Measurements from ENCODE around the gene MYO9B. TPM values are rescaled to one million over a fixed set of nuclear protein-coding genes. Genes with fewer than 3 reads are reported as not detected.

The MYO9B gene
- total and polyA plus RNA-seq, 7 donors = 24.6 to 95.0 (median 48.2) TPM

DNA sequence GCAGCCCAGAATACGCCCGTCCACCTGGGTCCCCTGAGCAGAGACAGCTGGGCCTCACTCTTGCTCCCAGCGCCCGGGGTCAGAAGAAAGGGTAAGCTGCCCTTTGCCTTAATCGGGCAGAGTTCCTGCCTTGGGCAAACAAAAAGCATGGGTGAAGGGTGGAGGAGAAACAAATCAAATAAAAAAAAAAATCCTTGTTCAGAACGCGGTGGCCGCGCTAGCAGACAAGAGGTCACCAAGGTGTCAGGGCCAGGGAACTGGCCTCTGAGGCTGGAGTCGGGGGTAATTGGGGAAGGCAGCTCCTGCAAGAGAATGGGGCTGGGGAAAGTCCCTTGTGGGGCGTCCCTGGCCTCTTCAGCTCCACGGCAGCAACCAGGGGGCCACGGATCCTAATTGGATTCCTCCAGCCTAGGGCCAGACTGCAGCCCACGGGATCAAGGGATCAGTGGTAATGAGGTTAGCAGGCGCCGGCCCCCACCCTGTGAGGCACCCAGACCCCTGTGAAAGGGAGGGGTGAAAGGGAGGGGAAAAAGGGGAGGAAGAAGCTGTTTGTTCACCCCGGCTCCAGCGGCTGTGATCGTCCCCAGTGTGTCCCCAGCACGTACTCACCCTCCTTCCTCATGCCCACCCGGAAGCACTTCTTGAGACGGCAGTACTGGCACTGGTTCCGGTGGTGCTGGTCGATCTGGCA, 164.6 kb downstream of the MYO9B start:
- H3K36me3 ChIP-seq = peaks cover 0 to 22% (median 9%) of the 10 kb centered on the region in 4 donors
- intact Hi-C loops (cut with DNase I) = no loop called here
- WGBS, 2 donors = 18 to 62% methylated on average over 24 of the region's 24 CpGs
- DNase-seq = no peak
- no peaks in the 10 kb centered on the region for H3K27me3 ChIP-seq
- H3K4me3 ChIP-seq = no peak overlapping the region
- TF ChIP-seq POLR2AphosphoS5 (IDR thresholded peaks at IDR 0.05) (no peak), POLR2A (IDR thresholded peaks at IDR 0.05) (no peak), EP300 (IDR thresholded peaks at IDR 0.05) (no peak)
- TF ChIP-seq, protein P1, sequence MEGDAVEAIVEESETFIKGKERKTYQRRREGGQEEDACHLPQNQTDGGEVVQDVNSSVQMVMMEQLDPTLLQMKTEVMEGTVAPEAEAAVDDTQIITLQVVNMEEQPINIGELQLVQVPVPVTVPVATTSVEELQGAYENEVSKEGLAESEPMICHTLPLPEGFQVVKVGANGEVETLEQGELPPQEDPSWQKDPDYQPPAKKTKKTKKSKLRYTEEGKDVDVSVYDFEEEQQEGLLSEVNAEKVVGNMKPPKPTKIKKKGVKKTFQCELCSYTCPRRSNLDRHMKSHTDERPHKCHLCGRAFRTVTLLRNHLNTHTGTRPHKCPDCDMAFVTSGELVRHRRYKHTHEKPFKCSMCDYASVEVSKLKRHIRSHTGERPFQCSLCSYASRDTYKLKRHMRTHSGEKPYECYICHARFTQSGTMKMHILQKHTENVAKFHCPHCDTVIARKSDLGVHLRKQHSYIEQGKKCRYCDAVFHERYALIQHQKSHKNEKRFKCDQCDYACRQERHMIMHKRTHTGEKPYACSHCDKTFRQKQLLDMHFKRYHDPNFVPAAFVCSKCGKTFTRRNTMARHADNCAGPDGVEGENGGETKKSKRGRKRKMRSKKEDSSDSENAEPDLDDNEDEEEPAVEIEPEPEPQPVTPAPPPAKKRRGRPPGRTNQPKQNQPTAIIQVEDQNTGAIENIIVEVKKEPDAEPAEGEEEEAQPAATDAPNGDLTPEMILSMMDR (IDR thresholded peaks at IDR 0.05) = no peak
- H3K9me3 ChIP-seq = no peaks in the 10 kb centered on the region
- H3K4me1 ChIP-seq = peaks cover 0 to 52% (median 36%) of the 10 kb centered on the region in 4 donors
- H3K27ac ChIP-seq = peak overlapping the region in 1 of 4 donors; percentile 1

DNA sequence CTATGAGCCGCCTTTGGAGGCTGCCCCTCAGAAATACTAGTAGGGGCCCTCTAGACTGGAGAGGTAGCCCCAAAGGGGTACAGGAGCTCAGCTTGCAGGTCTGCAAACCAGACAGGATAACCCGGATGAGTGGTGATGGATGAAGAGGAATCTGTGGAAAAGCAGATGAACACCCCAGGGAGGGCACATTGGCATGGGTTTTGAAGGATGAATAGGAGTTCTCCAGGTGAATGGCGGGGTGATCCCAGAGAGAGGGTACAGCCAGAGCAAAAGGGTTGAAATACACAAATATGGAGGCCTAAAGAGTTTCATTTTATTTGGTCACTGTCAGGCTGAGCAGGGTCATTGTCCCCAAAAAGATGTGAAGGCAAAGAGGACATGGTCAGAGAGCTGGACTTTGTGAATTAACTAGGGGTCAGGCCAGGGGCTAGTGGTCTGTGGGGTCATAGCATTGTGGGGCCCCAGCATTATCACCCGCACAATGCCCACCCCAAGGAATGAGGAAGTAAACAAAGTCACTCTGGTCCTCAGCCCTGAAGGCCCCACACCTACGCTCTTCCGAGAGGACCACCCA, 165.3 kb downstream of the MYO9B start:
- Histone ChIP-seq H3K4me3 (no peak overlapping the region), H3K4me1 (peaks cover 0 to 45% (median 32%) of the 10 kb centered on the region in 4 donors), H3K36me3 (peaks cover 0 to 22% (median 9%) of the 10 kb centered on the region in 4 donors), H3K27ac (peak overlapping the region in 2 of 4 donors; percentile 31 to 85), H3K27me3 (no peaks in the 10 kb centered on the region), H3K9me3 (no peaks in the 10 kb centered on the region)
- intact Hi-C loops (cut with DNase I) = no loop called here
- no peak for DNase-seq
- TF ChIP-seq, protein P1 (IDR thresholded peaks at IDR 0.05) = no peak
- no peak for TF ChIP-seq POLR2AphosphoS5 (IDR thresholded peaks at IDR 0.05)
- no peak for TF ChIP-seq EP300 (IDR thresholded peaks at IDR 0.05)
- TF ChIP-seq POLR2A (IDR thresholded peaks at IDR 0.05) = no peak
- WGBS, 2 donors = 93 to 96% methylated on average over 6 of the region's 6 CpGs

DNA sequence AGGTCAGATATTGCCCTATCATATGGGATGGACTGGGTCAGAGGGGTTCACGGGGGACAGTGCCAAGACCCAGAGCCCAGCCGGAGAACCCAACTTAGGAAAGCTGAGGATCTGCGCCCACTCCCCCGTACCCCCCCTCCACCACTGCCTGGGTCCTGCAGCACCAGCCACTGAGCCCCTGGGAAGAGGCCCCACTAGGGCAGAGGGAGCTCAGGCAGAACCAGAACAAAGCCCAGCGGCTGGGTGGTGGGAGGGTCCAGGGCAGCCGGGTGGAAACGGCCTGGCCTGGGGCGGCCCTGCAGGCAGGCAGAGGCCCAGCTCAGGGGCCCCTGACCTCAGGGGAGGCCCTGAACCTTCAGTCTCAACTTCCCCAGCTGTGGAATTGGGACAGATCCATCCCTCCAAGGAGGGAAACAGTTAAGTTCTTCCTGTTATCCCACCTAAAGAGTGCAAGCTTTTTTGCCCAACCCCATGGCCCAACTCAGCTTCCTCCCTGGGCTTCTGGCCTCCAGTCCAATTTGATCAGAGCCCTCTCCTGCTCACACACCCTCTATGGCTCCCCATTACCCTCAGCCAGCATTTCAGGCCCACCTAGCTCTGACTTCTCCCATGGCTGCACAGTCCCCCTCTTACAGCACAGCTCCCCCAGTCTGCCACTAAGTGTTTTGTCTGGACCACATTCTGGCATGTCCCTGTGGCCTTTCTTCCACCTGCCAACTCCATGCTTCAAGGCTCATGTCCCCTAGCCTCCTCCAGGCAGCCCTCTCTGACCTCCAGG, 167.0 kb downstream of the MYO9B start:
- Histone ChIP-seq H3K4me1 (peaks cover 0 to 45% (median 34%) of the 10 kb centered on the region in 4 donors), H3K9me3 (no peaks in the 10 kb centered on the region), H3K27ac (peak overlapping the region; percentile 84 to 85 (median 84)), H3K4me3 (peak overlapping the region in 1 of 4 donors; percentile 76), H3K27me3 (no peaks in the 10 kb centered on the region), H3K36me3 (peaks cover 0 to 22% (median 9%) of the 10 kb centered on the region in 4 donors)
- intact Hi-C loops (cut with DNase I) = no loop called here
- TF ChIP-seq EP300 (IDR thresholded peaks at IDR 0.05) = no peak
- no peak for TF ChIP-seq POLR2AphosphoS5 (IDR thresholded peaks at IDR 0.05)
- no peak for TF ChIP-seq POLR2A (IDR thresholded peaks at IDR 0.05)
- TF ChIP-seq, protein P1 (IDR thresholded peaks at IDR 0.05) = no peak
- 40 to 55% methylated on average over 8 of the region's 8 CpGs for WGBS, 2 donors
- DNase-seq = no peak

- intact Hi-C loops (cut with DNase I) = no loop called here
- TF ChIP-seq POLR2A (IDR thresholded peaks at IDR 0.05) (no peak), EP300 (IDR thresholded peaks at IDR 0.05) (no peak)
- Histone ChIP-seq H3K36me3 (peaks cover 0 to 15% (median 4%) of the 10 kb centered on the region in 4 donors), H3K4me1 (peaks cover 0 to 45% (median 34%) of the 10 kb centered on the region in 4 donors), H3K9me3 (no peaks in the 10 kb centered on the region), H3K27me3 (no peaks in the 10 kb centered on the region), H3K27ac (peak overlapping the region; percentile 84 to 85 (median 84)), H3K4me3 (peak overlapping the region; percentile 62 to 95 (median 84))
- no peak for DNase-seq
- WGBS, 2 donors = 24 to 59% methylated on average over 8 of the region's 8 CpGs
Measured at GRCh38 chr19:17243211-17243829, 167.7 kb downstream of the MYO9B start.

Data from sigmoid colon (tissue), 7 donors.